Measurements from ENCODE around the gene ALK.

GRCh38 chr2:29509397-29509796 is 412.0 kb downstream of the ALK start:
- TF ChIP-seq, protein P1, sequence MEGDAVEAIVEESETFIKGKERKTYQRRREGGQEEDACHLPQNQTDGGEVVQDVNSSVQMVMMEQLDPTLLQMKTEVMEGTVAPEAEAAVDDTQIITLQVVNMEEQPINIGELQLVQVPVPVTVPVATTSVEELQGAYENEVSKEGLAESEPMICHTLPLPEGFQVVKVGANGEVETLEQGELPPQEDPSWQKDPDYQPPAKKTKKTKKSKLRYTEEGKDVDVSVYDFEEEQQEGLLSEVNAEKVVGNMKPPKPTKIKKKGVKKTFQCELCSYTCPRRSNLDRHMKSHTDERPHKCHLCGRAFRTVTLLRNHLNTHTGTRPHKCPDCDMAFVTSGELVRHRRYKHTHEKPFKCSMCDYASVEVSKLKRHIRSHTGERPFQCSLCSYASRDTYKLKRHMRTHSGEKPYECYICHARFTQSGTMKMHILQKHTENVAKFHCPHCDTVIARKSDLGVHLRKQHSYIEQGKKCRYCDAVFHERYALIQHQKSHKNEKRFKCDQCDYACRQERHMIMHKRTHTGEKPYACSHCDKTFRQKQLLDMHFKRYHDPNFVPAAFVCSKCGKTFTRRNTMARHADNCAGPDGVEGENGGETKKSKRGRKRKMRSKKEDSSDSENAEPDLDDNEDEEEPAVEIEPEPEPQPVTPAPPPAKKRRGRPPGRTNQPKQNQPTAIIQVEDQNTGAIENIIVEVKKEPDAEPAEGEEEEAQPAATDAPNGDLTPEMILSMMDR (IDR thresholded peaks at IDR 0.05; ENCODE audit: low read length) = no peak
- TF ChIP-seq EZH2 (IDR thresholded peaks at IDR 0.05; ENCODE audit: borderline replicate concordance, low read length) = no peak
